ENCODE measurements around the gene GAS2L1.

GAS2L1 gene

DNA sequence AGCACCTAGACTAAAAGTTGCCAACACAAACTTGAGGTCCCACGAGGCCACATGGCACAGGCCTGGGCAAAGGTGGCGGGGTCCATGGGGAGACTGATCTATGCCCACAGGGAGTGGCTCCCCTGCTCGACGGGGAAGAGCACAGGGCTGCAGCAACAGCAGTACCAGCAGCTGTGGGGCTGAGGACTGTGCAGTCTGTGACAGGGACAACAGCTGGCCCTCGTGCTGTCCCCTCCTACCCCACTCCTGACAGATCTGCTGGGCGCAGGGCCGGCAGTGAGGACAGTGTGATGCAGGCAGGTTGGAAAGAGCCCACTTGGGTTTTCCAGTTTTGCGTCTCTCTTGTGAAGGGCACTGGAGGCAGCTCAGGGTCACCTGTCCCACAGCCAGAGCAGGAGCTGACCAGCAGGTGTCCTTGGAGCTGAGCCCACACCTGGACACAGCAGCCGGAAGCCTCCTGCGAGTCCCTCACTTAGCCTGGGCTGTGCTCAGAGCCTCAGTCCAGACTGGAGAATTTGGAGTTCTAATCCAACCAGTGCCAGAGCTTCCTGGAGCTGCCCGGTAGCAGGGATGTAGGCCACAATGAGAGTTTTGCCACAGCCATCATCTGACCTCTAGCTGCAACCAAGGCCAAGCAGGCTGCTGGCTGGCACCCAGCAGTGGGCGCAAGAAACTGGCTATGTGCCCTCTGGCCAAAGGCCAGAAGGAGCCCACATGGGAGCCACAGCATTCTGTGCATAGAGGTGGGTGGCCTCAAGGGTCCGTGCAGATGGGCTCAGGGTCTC lies 3.6 kb upstream of the GAS2L1 start:
- no peak overlapping the region for H3K4me3 ChIP-seq (ENCODE audit: low read depth, low read length)
- DNase-seq (ENCODE audit: low read depth), result peak; percentile 52
- peak; percentile 21; the same call in 1 of the 2 replicates for TF ChIP-seq CTCF (IDR thresholded peaks at IDR 0.05; ENCODE audit: control insufficient read depth, extremely low read depth, insufficient read depth)

GRCh38 chr22:29305836-29306174 lies 645 bp upstream of the GAS2L1 start:
- no peak overlapping the region for H3K4me3 ChIP-seq (ENCODE audit: low read depth, low read length)
- no peak for TF ChIP-seq CTCF (IDR thresholded peaks at IDR 0.05; ENCODE audit: control insufficient read depth, extremely low read depth, insufficient read depth)
- DNase-seq (ENCODE audit: low read depth), result no peak

GRCh38 chr22:29306835-29307595 lies 565 bp downstream of the GAS2L1 start:
- TF ChIP-seq CTCF (IDR thresholded peaks at IDR 0.05; ENCODE audit: control insufficient read depth, extremely low read depth, insufficient read depth), result peak; percentile 14; the same call in 1 of the 2 replicates
- peak overlapping the region; percentile 73 for H3K4me3 ChIP-seq (ENCODE audit: low read depth, low read length)
- no peak for DNase-seq (ENCODE audit: low read depth)

DNA sequence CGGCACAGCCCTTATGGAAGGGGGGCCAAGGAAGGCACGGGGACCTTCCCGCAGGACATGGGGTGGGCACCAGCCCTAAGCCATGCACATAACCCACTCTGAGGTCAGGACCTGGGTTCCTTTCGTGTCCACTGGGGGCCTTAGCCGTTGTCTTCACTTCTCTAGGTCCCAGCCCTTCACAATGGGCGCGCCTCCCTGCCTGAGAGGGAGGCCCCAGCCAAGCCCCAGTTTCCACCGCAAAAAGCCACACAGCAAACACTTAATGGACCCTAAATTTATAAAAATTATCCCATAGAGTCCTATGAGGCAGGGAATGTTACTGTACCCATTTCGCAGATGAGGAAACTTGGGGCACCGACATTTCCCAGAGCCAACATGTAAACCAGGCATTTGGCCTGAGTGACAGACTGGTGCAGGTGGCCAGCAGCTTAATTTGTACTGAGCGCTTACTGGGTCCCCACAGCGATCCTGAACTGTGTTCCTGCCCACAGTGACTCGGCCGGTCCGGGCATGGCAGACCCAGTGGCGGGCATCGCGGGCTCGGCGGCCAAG lies 1.2 kb downstream of the GAS2L1 start:
- peak overlapping the region; percentile 73 for H3K4me3 ChIP-seq (ENCODE audit: low read depth, low read length)
- TF ChIP-seq CTCF (IDR thresholded peaks at IDR 0.05; ENCODE audit: control insufficient read depth, extremely low read depth, insufficient read depth), result no peak
- DNase-seq (ENCODE audit: low read depth), result no peak

DNA sequence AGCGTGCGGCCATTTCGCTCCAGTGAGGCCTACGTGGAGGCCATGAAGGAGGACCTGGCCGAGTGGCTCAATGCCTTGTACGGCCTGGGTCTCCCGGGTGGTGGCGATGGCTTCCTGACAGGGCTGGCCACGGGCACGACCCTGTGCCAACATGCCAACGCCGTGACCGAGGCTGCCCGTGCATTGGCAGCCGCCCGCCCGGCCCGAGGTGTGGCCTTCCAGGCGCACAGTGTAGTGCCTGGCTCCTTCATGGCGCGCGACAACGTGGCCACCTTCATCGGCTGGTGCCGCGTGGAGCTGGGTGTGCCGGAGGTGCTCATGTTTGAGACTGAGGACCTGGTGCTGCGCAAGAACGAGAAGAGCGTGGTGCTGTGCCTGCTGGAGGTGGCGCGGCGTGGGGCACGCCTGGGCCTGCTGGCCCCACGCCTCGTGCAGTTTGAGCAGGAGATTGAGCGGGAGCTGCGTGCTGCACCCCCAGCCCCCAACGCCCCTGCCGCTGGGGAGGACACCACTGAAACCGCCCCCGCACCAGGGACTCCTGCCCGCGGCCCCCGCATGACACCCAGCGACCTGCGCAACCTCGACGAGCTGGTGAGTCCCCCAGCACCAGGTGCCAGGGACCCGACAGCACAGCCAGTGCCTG lies 1.8 kb downstream of the GAS2L1 start:
- no peak for DNase-seq (ENCODE audit: low read depth)
- no peak for TF ChIP-seq CTCF (IDR thresholded peaks at IDR 0.05; ENCODE audit: control insufficient read depth, extremely low read depth, insufficient read depth)
- H3K4me3 ChIP-seq (ENCODE audit: low read depth, low read length), result peak overlapping the region; percentile 73; the same call in 1 of the 2 replicates

DNA sequence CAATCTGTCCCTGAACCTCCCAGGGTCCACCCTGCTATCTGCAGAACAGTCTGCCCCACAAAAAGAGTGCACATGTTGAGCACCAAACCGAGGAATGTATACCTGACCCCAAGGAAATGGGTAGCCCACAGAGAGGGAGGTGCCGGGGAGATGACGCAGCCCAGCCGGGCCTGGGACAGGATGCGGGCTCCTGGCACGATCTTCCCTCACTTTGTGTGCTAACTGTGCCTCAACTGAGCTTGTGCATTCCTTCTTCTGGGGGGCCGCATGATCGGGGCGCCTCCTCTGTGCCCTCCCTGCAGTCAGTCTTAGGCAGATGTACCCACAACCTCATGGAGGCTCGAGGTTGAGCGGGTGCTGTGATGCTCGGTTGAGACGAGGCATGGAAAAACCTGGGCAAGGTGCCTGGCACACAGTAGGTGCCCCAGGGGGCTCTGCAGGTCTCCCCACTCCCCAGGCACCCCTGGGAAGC lies 2.4 kb downstream of the GAS2L1 start:
- H3K4me3 ChIP-seq (ENCODE audit: low read depth, low read length), result no peak overlapping the region
- TF ChIP-seq CTCF (IDR thresholded peaks at IDR 0.05; ENCODE audit: control insufficient read depth, extremely low read depth, insufficient read depth), result no peak
- no peak for DNase-seq (ENCODE audit: low read depth)

Data from LNCaP clone FGC (cell line).